Choroid plexus epithelial cell (primary cell): ENCODE results near the gene SCGB1D4.

Source experiments
- DNase-seq: peaks from one replicate; pipeline ENCODE4 v3.0.0-alpha.2; 2010; ENCODE audit warnings: low read depth
- H3K4me3 ChIP-seq: 2 replicates; pipeline ENCODE4 v1.5.1; 2011; ENCODE audit warnings: low read depth, mild to moderate bottlenecking, control low read depth, low read length, moderate library complexity
- TF ChIP-seq, protein P1 (sequence below): conservative IDR thresholded peaks from 2 replicates; pipeline ENCODE4 v1.5.1; 2011; ENCODE audit warnings: low read depth, mild to moderate bottlenecking, control low read depth, inconsistent platforms, low read length, moderate library complexity

The SCGB1D4 gene

DNA sequence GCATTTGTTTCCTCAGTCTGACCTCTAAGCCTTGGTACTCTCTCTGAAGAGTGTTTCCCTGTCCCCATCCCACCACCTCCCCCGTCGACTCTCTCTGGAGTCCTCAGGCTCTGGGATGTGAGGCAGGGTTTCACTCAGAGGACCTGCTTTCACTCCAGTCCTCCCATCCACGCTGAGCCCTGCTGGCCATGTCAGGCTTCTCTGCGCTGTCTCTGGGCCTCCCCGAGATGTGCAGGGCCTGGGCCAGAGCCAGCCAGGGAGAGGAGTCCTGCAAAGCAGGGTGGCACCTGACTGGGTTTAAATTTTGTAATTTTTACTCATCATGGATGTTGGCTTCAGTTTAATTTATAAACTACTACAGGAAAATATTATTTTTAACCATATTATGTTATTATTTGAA, 25.6 kb downstream of the SCGB1D4 start:
- TF ChIP-seq, protein P1, sequence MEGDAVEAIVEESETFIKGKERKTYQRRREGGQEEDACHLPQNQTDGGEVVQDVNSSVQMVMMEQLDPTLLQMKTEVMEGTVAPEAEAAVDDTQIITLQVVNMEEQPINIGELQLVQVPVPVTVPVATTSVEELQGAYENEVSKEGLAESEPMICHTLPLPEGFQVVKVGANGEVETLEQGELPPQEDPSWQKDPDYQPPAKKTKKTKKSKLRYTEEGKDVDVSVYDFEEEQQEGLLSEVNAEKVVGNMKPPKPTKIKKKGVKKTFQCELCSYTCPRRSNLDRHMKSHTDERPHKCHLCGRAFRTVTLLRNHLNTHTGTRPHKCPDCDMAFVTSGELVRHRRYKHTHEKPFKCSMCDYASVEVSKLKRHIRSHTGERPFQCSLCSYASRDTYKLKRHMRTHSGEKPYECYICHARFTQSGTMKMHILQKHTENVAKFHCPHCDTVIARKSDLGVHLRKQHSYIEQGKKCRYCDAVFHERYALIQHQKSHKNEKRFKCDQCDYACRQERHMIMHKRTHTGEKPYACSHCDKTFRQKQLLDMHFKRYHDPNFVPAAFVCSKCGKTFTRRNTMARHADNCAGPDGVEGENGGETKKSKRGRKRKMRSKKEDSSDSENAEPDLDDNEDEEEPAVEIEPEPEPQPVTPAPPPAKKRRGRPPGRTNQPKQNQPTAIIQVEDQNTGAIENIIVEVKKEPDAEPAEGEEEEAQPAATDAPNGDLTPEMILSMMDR, result no peak

GRCh38 chr11:62269654-62270278, 29.1 kb downstream of the SCGB1D4 start, which contains the start of gene SCGB2A2:
TSS of gene SCGB2A2 (plus strand) at chr11:62270158. CDS start at chr11:62270217, 59 bp downstream.
- no peak within 1 kb of the TSS for H3K4me3 ChIP-seq
- TF ChIP-seq, protein P1, result peak; percentile 38

More for the DNA sequence above, 25.6 kb downstream of the SCGB1D4 start:
- no peak overlapping the region for H3K4me3 ChIP-seq
- DNase-seq, result no peak

GRCh38 chr11:62267576-62267975, 31.3 kb downstream of the SCGB1D4 start:
- TF ChIP-seq, protein P1, result no peak
- H3K4me3 ChIP-seq, result no peak overlapping the region
- no peak for DNase-seq

More at GRCh38 chr11:62269654-62270278, 29.1 kb downstream of the SCGB1D4 start, which contains the start of gene SCGB2A2:
- peak; percentile 4 for DNase-seq

GRCh38 chr11:62267050-62267449, 31.8 kb downstream of the SCGB1D4 start:
- H3K4me3 ChIP-seq, result no peak overlapping the region
- DNase-seq, result no peak
- TF ChIP-seq, protein P1, result no peak

DNA sequence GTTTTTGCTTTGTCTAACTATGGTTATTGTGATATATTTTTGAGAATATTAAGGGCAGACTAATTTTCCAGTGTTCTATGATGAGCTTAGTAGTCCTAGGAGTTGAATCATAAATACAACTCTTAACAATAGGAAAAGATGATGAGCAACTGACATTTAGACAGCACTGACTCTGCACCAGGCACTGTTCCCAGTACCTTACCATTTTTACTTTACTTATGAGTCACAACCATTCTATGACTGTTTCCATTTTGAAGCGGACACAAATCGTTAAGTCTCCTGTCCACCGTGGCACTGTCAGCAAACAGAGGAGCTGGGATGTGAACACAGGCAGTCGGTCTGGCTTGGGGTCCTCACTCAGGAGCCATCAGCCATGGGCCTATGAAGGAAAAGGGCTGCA, 32.3 kb downstream of the SCGB1D4 start:
- no peak overlapping the region for H3K4me3 ChIP-seq
- TF ChIP-seq, protein P1, result no peak
- DNase-seq, result peak; percentile 3

GRCh38 chr11:62264004-62264403, 34.9 kb downstream of the SCGB1D4 start:
- no peak overlapping the region for H3K4me3 ChIP-seq
- TF ChIP-seq, protein P1, result no peak
- peak; percentile 27 for DNase-seq
